ENCODE measurements around the gene HS3ST3B1.

HS3ST3B1 gene

DNA sequence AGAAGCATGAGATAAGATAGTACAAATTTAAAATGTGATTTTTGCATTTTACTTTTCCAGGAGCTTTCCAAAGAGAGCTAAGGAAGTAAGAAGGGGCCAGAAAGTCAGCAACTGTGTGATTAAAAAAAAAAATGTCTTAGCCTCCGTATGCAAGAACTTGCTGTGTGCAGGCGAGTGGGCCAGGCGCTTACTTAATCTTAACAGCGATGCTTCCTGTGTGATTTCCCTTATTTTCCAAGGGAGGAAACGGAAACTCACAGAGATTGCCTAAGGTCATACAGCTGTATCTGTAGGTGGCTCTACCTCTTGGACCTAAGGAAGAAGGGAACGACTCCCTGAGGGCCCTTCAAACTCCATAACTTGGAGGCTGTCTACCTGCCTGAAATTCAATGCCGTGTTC is 11.1 kb downstream of the HS3ST3B1 start:
- TF ChIP-seq, protein P1, sequence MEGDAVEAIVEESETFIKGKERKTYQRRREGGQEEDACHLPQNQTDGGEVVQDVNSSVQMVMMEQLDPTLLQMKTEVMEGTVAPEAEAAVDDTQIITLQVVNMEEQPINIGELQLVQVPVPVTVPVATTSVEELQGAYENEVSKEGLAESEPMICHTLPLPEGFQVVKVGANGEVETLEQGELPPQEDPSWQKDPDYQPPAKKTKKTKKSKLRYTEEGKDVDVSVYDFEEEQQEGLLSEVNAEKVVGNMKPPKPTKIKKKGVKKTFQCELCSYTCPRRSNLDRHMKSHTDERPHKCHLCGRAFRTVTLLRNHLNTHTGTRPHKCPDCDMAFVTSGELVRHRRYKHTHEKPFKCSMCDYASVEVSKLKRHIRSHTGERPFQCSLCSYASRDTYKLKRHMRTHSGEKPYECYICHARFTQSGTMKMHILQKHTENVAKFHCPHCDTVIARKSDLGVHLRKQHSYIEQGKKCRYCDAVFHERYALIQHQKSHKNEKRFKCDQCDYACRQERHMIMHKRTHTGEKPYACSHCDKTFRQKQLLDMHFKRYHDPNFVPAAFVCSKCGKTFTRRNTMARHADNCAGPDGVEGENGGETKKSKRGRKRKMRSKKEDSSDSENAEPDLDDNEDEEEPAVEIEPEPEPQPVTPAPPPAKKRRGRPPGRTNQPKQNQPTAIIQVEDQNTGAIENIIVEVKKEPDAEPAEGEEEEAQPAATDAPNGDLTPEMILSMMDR (conservative IDR thresholded peaks at IDR 0.05; ENCODE audit: low read depth, low read length): no peak
- no peak overlapping the region for H3K4me3 ChIP-seq (ENCODE audit: low read depth, low read length)
- DNase-seq (ENCODE audit: low read depth): no peak

DNA sequence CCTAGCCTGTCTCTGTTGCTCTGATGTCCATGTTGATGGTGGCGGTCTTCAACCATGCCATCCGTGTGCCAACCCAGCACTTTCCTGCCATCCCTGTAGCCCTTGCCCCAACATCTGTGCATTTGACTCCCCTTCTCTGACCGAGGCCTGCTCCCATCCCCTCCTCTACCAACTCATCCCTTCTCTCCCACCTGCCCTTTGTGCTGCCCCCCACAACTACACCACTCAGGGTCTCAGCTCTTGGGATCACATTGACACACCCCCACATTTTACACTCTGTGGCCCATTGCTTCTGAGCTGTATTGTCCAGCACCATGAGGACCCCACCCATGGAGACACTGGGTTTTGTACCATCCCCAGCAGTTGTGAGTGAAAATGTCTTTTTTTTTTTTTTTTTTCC is 11.6 kb downstream of the HS3ST3B1 start:
- TF ChIP-seq, protein P1 (conservative IDR thresholded peaks at IDR 0.05; ENCODE audit: low read depth, low read length): no peak
- no peak for DNase-seq (ENCODE audit: low read depth)

DNA sequence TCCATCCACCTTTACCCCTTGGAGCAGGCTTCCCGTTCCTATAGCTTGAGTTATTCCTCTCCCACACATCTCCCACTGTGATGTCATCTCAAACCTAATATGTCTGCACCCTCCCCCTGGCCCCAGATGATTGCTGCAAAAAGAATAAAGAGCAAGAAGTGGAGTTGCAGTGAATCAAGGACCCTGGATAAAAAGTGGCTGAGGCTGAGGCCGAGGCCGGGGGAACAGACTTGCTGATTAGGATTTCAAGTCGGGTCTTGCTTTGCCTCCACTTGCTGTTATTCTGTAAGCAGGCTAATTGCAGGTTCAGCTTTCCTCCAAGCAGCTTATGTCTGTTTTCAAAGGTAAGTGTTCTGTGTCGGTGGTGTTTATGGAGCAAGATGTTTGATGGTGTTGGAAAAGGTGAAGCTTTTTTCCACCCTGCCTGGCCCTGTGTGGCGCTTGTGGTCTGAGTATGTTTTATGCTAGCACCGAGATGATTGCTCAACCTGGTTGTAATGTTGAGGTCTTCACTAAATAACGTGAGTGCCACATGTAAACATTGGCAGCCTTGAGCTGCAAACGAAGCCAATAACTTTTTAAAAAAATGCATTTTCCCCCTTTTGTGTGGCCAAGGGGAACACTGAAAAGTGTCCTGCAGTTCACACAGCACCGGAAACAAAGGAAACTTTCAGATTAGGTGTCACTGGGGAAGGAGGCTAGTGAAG is 15.4 kb downstream of the HS3ST3B1 start:
- no peak overlapping the region for H3K4me3 ChIP-seq (ENCODE audit: low read depth, low read length)
- TF ChIP-seq, protein P1 (conservative IDR thresholded peaks at IDR 0.05; ENCODE audit: low read depth, low read length): peak; percentile 3
- peak; percentile 71 for DNase-seq (ENCODE audit: low read depth)

More for the DNA sequence above, 11.6 kb downstream of the HS3ST3B1 start:
- no peak overlapping the region for H3K4me3 ChIP-seq (ENCODE audit: low read depth, low read length)

DNA sequence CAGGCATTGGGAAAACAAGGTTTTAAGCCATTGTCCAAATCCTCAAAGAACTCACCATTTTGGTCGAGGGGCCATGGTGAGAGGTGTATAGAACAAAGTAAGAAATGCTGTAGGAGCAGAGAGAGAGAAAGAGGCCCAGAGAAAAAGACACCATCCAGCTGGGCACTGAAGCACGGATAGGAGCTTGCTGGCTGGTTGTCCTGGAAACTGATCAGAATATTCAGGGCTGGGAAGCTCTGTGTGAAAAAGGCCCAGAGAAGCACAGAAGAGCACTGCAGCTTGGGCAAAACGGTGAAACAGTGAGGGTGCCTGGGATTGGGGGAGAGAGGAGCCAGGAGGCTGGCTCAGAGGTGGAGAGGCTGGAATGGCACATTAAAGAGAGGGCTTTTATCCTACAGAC is 16.5 kb downstream of the HS3ST3B1 start:
- TF ChIP-seq, protein P1 (conservative IDR thresholded peaks at IDR 0.05; ENCODE audit: low read depth, low read length): no peak
- no peak overlapping the region for H3K4me3 ChIP-seq (ENCODE audit: low read depth, low read length)
- DNase-seq (ENCODE audit: low read depth): no peak

DNA sequence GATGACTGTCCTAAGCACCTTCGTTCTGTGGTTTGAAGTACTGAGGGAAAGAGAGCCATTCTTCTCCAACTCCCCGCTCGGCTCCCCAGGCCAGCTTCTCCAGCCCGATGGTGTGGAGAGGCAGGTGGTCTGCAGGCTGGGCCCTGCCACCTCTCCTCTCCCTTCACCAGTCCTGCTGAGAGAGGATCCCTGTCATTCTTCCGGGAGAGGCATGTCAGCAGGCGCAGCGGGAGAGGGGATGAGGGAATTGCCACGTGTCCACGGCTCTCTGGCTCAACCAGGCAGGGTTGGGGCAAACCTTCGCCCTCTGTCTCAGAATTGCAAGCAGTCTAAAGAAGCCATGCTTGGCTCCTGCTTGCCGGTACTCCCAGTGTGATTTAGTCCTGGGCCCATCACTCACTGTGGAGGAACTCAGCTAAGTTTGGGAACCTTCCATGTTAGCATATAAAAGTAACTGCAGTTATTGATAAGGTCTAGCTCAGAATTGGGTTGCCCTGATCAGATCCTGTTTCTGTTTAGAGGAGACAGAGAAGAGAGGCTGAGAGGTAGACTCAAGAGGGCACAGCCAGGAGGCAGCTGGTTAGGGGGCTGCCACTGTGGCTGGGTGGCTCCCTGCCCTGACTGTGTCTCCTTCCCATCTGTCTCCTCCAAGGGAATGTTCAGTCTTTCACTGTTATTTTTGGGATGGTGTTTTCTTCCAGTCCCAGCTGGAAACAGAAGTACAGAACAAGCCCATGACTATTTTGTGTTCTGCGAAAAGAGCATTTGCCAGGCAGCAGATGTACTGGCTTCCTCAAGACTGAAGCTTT is 17.4 kb downstream of the HS3ST3B1 start:
- no peak overlapping the region for H3K4me3 ChIP-seq (ENCODE audit: low read depth, low read length)
- DNase-seq (ENCODE audit: low read depth): no peak
- TF ChIP-seq, protein P1 (conservative IDR thresholded peaks at IDR 0.05; ENCODE audit: low read depth, low read length): no peak

DNA sequence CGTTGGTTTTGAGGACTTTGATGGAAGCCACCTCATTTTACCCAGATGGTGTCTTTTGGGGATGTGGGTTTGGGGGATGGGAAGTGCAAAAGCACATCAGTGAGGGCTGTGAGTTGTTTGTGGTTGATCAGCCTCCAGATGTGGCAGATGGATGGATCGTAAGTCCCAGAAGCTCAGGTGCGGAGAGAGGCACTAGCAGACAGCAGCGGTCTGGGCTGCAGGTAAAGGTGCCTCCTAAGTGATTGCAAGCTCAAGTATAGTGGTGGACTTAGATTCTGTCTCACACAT is 18.0 kb downstream of the HS3ST3B1 start:
- TF ChIP-seq, protein P1 (conservative IDR thresholded peaks at IDR 0.05; ENCODE audit: low read depth, low read length): no peak
- no peak for DNase-seq (ENCODE audit: low read depth)
- H3K4me3 ChIP-seq (ENCODE audit: low read depth, low read length): no peak overlapping the region
